ENCODE measurements around the gene NAV2. TPM values are rescaled to one million over a fixed set of nuclear protein-coding genes. Genes with fewer than 3 reads are reported as not detected.

Gene NAV2
- polyA plus RNA-seq, 1 donor (not counting 4 experiments of a cell fraction or from before 2014, with no cell fraction given): 4.0 TPM

DNA sequence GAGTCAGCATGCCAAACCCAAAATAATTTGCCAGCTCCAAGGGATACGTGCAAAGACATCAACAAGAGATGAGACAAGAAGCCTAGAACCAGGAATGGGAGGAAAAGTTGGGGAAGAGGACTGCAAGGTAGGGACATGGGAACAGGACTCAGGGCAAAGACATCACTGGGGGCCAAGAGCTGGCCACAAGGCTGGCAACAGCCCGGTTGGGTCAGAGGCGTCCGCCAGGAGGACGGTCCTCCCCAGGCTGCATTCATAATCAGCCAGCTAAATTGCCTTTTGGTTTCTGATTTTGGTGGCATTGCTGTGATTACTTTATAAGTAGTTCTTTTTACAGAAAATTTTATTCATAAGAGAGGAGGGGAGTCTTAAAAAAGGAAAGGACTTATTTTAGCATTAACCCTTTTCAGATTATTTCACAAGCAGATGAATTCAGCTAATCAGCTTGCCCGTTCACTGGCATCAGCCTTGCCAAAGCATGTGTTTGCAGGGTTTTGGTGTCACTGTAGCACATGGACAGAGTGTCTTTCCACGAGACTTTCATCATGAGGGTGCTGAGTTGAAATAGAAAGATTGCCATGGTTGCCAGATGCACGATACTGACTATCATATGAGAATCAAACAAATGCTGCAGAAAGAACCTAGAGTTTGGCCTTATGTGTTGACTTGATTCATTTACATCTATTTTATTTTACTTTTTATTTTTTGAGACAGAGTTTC is 23.2 kb upstream of the NAV2 start:
- H3K4me2 ChIP-seq (ENCODE audit: control insufficient read depth, extremely low read depth, insufficient read depth, low read depth, low read length): no peak overlapping the region
- FAIRE-seq: no peak
- H3K9ac ChIP-seq (ENCODE audit: control insufficient read depth, extremely low read depth, insufficient read depth, low read length): no peak overlapping the region
- no peak overlapping the region for H3K27ac ChIP-seq (ENCODE audit: control insufficient read depth, insufficient read depth, low read length)
- H3K9me3 ChIP-seq (ENCODE audit: control insufficient read depth, low read depth, low read length): no peaks in the 10 kb centered on the region
- no peak overlapping the region for H2AFZ ChIP-seq (ENCODE audit: control insufficient read depth, low read length)
- no peaks in the 10 kb centered on the region for H3K9me1 ChIP-seq (ENCODE audit: control insufficient read depth, extremely low read depth, insufficient read depth, low read length)
- dilution Hi-C loops (cut with MboI; ENCODE audit: extremely low pct_ligation_motif_present, low sequenced_read_pairs): no loop called here
- H3K36me3 ChIP-seq (ENCODE audit: control insufficient read depth in 2 of 2, extremely low read depth in 1 of 2, insufficient read depth in 2 of 2, low read length in 2 of 2): no peaks in the 10 kb centered on the region
- no peak for DNase-seq (ENCODE audit: low read depth, low spot score)
- H4K20me1 ChIP-seq (ENCODE audit: control insufficient read depth, extremely low read depth, insufficient read depth, low read length): no peaks in the 10 kb centered on the region
- no peak overlapping the region for H3K4me3 ChIP-seq (ENCODE audit: control insufficient read depth in 2 of 3, extremely low read depth in 1 of 3, insufficient read depth in 2 of 3, low read depth in 1 of 3, low read length in 3 of 3)
- H3K27me3 ChIP-seq (ENCODE audit: control insufficient read depth, extremely low read depth, insufficient read depth, low read length): peaks cover 6% of the 10 kb centered on the region
- H3K79me2 ChIP-seq (ENCODE audit: control insufficient read depth, insufficient read depth, low read length): no peaks in the 10 kb centered on the region
- no peaks in the 10 kb centered on the region for H3K4me1 ChIP-seq (ENCODE audit: control insufficient read depth, extremely low read depth, insufficient read depth, low read length)
- TF ChIP-seq EZH2 (IDR thresholded peaks at IDR 0.05; ENCODE audit: low read length): no peak
- TF ChIP-seq, protein P1, sequence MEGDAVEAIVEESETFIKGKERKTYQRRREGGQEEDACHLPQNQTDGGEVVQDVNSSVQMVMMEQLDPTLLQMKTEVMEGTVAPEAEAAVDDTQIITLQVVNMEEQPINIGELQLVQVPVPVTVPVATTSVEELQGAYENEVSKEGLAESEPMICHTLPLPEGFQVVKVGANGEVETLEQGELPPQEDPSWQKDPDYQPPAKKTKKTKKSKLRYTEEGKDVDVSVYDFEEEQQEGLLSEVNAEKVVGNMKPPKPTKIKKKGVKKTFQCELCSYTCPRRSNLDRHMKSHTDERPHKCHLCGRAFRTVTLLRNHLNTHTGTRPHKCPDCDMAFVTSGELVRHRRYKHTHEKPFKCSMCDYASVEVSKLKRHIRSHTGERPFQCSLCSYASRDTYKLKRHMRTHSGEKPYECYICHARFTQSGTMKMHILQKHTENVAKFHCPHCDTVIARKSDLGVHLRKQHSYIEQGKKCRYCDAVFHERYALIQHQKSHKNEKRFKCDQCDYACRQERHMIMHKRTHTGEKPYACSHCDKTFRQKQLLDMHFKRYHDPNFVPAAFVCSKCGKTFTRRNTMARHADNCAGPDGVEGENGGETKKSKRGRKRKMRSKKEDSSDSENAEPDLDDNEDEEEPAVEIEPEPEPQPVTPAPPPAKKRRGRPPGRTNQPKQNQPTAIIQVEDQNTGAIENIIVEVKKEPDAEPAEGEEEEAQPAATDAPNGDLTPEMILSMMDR (optimal IDR thresholded peaks at IDR 0.05 in 1 of 3, IDR thresholded peaks at IDR 0.05 in 1 of 3, conservative IDR thresholded peaks at IDR 0.05 in 1 of 3; ENCODE audit: extremely low read depth in 1 of 3, insufficient read depth in 2 of 3, low read length in 3 of 3): no peak

GRCh38 chr11:19690885-19691284 is 21.8 kb upstream of the NAV2 start:
- FAIRE-seq: no peak
- no peak overlapping the region for H3K27ac ChIP-seq (ENCODE audit: control insufficient read depth, insufficient read depth, low read length)

More at GRCh38 chr11:19690885-19691284, 21.8 kb upstream of the NAV2 start:
- Histone ChIP-seq H3K27me3 (ENCODE audit: control insufficient read depth, extremely low read depth, insufficient read depth, low read length) (peaks cover 6% of the 10 kb centered on the region), H4K20me1 (ENCODE audit: control insufficient read depth, extremely low read depth, insufficient read depth, low read length) (no peaks in the 10 kb centered on the region), H3K4me3 (ENCODE audit: control insufficient read depth in 2 of 3, extremely low read depth in 1 of 3, insufficient read depth in 2 of 3, low read depth in 1 of 3, low read length in 3 of 3) (no peak overlapping the region), H3K9me3 (ENCODE audit: control insufficient read depth, low read depth, low read length) (no peaks in the 10 kb centered on the region), H3K4me2 (ENCODE audit: control insufficient read depth, extremely low read depth, insufficient read depth, low read depth, low read length) (no peak overlapping the region), H3K36me3 (ENCODE audit: control insufficient read depth in 2 of 2, extremely low read depth in 1 of 2, insufficient read depth in 2 of 2, low read length in 2 of 2) (no peaks in the 10 kb centered on the region), H3K79me2 (ENCODE audit: control insufficient read depth, insufficient read depth, low read length) (no peaks in the 10 kb centered on the region), H2AFZ (ENCODE audit: control insufficient read depth, low read length) (no peak overlapping the region), H3K4me1 (ENCODE audit: control insufficient read depth, extremely low read depth, insufficient read depth, low read length) (no peaks in the 10 kb centered on the region), H3K9me1 (ENCODE audit: control insufficient read depth, extremely low read depth, insufficient read depth, low read length) (no peaks in the 10 kb centered on the region), H3K9ac (ENCODE audit: control insufficient read depth, extremely low read depth, insufficient read depth, low read length) (no peak overlapping the region)
- DNase-seq (ENCODE audit: low read depth, low spot score): no peak
- dilution Hi-C loops (cut with MboI; ENCODE audit: extremely low pct_ligation_motif_present, low sequenced_read_pairs): no loop called here
- TF ChIP-seq, protein P1 (optimal IDR thresholded peaks at IDR 0.05 in 1 of 3, IDR thresholded peaks at IDR 0.05 in 1 of 3, conservative IDR thresholded peaks at IDR 0.05 in 1 of 3; ENCODE audit: extremely low read depth in 1 of 3, insufficient read depth in 2 of 3, low read length in 3 of 3): no peak
- no peak for TF ChIP-seq EZH2 (IDR thresholded peaks at IDR 0.05; ENCODE audit: low read length)
